Erythroblast (primary cell): ENCODE data around the gene TXNL1.

Source experiments
- GATA1 ChIP-seq: IDR thresholded peaks from 2 replicates; pipeline ENCODE4 v1.6.1; 2011; ENCODE audit warnings: low read depth, mild to moderate bottlenecking, control low read depth, low read length, moderate library complexity
- POLR2A ChIP-seq: IDR thresholded peaks from 2 replicates; pipeline ENCODE4 v1.6.1; 2011; ENCODE audit warnings: mild to moderate bottlenecking, low read length

DNA sequence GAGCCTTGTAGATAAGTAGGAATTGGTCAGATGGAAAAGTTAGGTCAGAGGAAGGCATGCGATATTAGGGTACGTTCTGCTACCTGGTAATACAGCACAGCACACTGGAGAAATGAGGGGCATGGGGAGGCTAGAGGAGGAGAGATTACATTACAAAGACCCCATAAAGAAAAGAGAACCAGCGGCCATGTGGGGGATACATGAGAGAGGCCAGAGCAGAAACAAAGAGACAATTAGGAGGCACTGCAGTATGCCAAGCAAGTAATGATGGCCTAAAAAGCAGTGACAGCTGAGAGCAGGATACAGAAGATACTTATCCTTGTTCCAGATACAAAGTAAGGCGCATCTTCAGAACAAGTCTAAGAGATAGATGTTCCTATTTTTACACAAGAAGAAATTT lies 40.0 kb downstream of the TXNL1 start:
- TF ChIP-seq POLR2A: no peak
- no peak for TF ChIP-seq GATA1
